ENCODE results near the gene ZNF827.

ZNF827 gene

DNA sequence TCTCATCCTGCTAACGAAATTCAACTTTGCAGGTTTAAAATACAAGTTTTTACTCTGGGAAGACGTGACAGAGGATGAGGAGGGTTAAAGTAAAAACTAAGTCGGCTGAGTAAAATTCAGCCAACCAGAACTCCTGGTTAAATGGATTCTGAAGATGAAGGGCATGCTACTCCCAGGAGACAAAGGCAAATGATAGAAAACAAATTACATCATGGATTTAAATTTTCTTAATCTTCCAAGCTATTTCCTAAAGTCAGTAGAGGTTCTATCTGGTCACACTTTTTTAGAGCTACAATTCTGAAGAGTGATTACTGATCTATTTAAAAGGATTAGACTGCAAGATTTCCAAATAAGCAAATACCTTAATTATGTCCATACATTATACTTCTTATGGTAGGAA lies 47.9 kb downstream of the ZNF827 start:
- Mint-ChIP-seq H3K36me3 (ENCODE audit: low read depth) (no peaks in the 10 kb centered on the region), H3K4me1 (ENCODE audit: low read depth) (peaks cover 4% of the 10 kb centered on the region), H3K9me3 (no peaks in the 10 kb centered on the region), H3K4me3 (no peak overlapping the region), H3K27me3 (no peaks in the 10 kb centered on the region), H3K27ac (no peak overlapping the region)
- intact Hi-C loops (cut with micrococcal nuclease), result no loop called here

DNA sequence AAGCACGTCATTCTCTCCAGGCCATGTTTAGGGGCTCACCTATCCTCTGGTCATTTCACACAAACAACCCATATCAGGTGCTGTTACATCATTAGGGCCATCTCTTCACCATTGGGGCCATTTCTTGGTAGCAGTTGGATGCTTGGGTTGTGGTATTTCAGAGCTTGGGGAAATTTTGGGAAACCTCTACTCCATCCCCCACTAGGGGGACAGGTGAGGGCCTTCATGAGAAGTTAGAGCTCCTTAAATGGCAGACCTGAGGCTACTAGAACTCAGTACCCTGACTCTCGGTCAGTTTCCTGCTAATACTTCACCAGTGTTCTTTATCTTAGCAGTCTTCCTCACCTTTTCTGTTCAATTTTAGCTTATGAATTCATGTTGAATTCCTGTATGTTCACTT lies 50.2 kb downstream of the ZNF827 start:
- Mint-ChIP-seq H3K4me1 (ENCODE audit: low read depth) (peaks cover 16% of the 10 kb centered on the region), H3K27ac (no peak overlapping the region), H3K9me3 (no peaks in the 10 kb centered on the region), H3K27me3 (no peaks in the 10 kb centered on the region), H3K36me3 (ENCODE audit: low read depth) (no peaks in the 10 kb centered on the region), H3K4me3 (no peak overlapping the region)
- intact Hi-C loops (cut with micrococcal nuclease), result no loop called here

DNA sequence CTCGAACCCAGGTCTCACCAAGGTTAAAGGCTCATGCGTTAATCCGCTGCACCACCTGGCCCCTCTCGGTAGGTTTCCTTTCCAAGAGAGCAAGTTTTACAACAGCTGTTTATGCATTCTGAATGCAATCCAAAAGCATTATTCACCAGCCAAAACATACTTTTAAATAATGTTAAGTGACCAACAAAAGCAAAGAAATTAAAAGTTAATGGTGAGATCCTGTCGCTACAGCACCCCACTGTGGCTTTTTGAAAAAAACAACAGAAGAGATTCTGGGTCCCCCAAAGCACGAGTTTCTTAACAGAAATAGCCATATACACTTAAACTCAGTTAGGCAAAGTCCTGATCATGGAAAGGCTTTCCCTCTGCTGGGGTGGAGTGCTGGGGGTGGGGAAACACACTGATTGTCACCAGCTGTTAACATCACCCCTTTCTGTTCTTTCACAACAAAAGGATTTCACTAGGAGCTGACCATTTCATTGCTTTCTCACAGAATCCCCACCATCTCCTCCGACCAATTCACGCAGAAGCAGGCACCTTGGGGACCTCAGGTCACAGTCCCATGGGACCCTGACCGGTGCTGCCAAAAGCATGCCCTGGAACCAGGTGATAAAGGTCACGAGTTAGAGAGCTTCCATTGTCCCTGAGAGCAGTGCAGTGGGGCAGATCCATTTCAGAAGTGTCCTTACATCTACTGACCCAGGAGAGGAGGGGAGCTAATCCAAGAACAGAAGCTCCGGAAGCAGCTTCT lies 51.2 kb downstream of the ZNF827 start:
- peaks cover 16% of the 10 kb centered on the region for H3K4me1 Mint-ChIP-seq (ENCODE audit: low read depth)
- H3K4me3 Mint-ChIP-seq, result no peak overlapping the region
- H3K36me3 Mint-ChIP-seq (ENCODE audit: low read depth), result no peaks in the 10 kb centered on the region
- no peak overlapping the region for H3K27ac Mint-ChIP-seq
- intact Hi-C loops (cut with micrococcal nuclease), result no loop called here
- no peaks in the 10 kb centered on the region for H3K9me3 Mint-ChIP-seq
- no peaks in the 10 kb centered on the region for H3K27me3 Mint-ChIP-seq

DNA sequence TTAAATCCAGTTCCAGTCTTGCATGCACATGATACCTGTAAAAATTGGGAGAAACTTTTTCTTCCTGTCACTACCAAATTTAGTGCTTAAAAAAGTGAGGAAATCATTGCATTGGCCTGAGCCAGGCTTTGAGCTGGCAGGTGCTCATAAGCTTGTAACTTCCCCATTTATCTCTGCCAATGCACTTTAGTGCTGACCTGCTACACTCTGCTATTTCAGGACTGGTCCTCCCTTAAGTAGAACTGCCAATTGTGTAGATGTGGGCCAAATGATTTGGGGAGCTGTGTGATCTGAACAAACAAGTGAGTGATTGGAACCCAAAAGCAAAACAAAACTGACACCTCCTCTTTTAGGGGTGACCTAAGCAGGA lies 51.8 kb downstream of the ZNF827 start:
- no peak overlapping the region for H3K4me3 Mint-ChIP-seq
- H3K9me3 Mint-ChIP-seq, result no peaks in the 10 kb centered on the region
- peaks cover 16% of the 10 kb centered on the region for H3K4me1 Mint-ChIP-seq (ENCODE audit: low read depth)
- H3K27me3 Mint-ChIP-seq, result no peaks in the 10 kb centered on the region
- intact Hi-C loops (cut with micrococcal nuclease), result no loop called here
- no peak overlapping the region for H3K27ac Mint-ChIP-seq
- H3K36me3 Mint-ChIP-seq (ENCODE audit: low read depth), result no peaks in the 10 kb centered on the region

DNA sequence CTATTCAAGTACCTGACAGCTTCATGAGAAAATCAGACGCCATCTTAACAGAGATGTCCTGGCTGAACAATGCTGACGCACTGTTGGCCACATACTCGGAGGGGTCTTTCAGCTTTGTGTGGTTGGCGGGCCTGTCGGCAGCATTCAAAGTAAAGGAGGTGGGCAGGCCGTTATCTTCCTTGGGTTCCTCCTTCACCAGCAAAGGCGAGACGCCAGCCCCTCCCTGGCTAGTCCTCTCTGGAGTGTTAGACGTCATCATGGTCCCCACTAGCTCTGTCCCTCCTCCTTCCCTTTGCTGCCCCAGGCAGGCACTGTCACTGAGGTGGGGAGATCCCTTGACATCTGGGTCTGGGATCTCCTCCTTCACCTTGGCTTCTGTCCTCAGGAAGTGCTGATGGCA lies 53.0 kb downstream of the ZNF827 start:
- intact Hi-C loops (cut with micrococcal nuclease), result no loop called here
- no peaks in the 10 kb centered on the region for H3K27me3 Mint-ChIP-seq
- H3K4me3 Mint-ChIP-seq, result no peak overlapping the region
- H3K9me3 Mint-ChIP-seq, result no peaks in the 10 kb centered on the region
- peaks cover 16% of the 10 kb centered on the region for H3K4me1 Mint-ChIP-seq (ENCODE audit: low read depth)
- H3K27ac Mint-ChIP-seq, result no peak overlapping the region
- no peaks in the 10 kb centered on the region for H3K36me3 Mint-ChIP-seq (ENCODE audit: low read depth)

DNA sequence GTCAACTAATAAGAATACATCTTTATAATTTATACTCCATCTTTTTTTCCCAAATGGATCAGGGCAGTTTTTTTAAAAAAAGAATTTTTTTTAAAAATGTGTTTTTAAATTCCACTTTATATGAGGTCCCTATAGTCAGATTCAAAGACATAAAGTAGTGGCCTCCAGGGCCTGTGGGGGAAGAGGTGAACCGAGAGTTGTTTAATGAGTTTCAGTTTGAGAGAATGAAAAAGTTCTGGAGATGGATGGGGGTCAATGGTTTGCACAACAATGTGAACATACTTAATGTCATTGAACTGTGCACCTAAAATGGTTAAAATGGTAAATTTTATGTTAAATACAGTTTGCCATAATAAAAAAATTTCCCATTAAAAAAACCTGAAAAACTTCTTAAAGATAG lies 53.8 kb downstream of the ZNF827 start:
- Mint-ChIP-seq H3K27ac (no peak overlapping the region), H3K27me3 (no peaks in the 10 kb centered on the region), H3K4me3 (no peak overlapping the region), H3K4me1 (ENCODE audit: low read depth) (peaks cover 16% of the 10 kb centered on the region), H3K9me3 (no peaks in the 10 kb centered on the region), H3K36me3 (ENCODE audit: low read depth) (no peaks in the 10 kb centered on the region)
- intact Hi-C loops (cut with micrococcal nuclease), result no loop called here

DNA sequence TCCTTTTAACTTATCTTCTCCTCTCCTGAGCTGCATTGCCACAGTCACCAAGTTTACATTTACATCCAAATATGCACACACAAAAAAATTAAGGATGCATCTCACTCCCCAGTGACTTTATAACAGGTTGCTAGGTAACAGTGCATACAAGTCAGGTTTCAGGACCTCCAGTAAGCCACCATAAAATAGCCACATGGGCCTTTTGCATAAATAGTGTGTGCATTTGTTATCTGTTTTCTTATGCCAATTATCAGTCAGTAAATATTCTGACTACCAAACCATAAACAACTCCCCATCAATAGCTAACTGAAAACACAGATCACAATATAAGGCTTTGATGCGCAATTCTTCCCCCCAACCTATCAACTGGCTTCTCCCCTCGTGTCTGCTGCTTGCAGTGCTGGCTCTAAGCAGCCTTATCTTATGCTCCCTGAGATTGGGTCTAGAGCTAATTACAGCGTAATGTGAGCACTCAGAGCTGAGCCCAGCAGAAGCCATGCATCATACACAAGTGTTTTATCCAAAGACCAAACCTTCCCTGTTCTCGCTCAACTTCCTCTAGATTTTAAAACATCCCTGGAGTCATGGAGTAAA lies 55.4 kb downstream of the ZNF827 start:
- peaks cover 16% of the 10 kb centered on the region for H3K4me1 Mint-ChIP-seq (ENCODE audit: low read depth)
- no peaks in the 10 kb centered on the region for H3K27me3 Mint-ChIP-seq
- intact Hi-C loops (cut with micrococcal nuclease), result no loop called here
- H3K9me3 Mint-ChIP-seq, result no peaks in the 10 kb centered on the region
- no peak overlapping the region for H3K4me3 Mint-ChIP-seq
- no peaks in the 10 kb centered on the region for H3K36me3 Mint-ChIP-seq (ENCODE audit: low read depth)
- no peak overlapping the region for H3K27ac Mint-ChIP-seq

DNA sequence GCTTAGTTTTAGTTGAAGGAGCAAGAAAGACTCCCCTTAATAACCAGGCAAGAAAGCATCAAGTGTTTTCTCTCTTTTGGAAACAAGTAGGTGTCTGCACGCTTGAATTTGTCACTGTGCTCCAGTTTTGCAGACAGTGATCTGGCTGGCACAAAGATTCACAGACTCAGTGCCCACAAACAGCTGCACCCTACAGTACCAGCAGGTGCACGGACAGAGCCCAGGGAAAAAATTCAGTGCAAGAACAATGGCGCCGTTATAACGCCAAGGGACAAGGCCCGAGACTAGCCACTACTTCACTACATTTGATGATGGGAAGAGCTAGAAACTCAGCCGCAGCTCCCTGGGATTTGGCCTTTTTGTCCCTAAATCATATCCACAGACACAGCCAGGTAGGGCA lies 56.0 kb downstream of the ZNF827 start:
- Mint-ChIP-seq H3K27ac (no peak overlapping the region), H3K4me3 (no peak overlapping the region), H3K9me3 (no peaks in the 10 kb centered on the region), H3K27me3 (no peaks in the 10 kb centered on the region), H3K36me3 (ENCODE audit: low read depth) (no peaks in the 10 kb centered on the region), H3K4me1 (ENCODE audit: low read depth) (peaks cover 16% of the 10 kb centered on the region)
- intact Hi-C loops (cut with micrococcal nuclease), result no loop called here

DNA sequence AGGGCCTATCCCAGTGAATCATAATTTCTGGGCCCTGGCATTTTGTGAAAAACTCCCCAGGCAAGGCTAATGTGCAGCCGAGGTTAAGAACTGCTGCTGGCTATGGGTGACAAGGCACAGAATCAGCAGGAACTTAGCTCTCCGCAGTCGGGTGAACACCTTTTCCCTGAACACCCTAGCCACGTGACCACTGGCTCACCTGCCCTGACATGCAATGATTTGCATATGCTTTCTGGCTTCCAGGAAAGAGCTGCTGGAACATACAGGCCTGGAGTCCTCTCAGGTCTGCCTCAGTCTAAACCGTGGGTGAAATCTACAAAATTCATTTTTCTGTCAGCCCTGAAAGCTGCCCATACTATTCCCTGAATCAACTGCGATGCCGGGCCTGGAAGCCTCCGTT lies 56.6 kb downstream of the ZNF827 start:
- no peaks in the 10 kb centered on the region for H3K36me3 Mint-ChIP-seq (ENCODE audit: low read depth)
- H3K4me3 Mint-ChIP-seq, result no peak overlapping the region
- H3K9me3 Mint-ChIP-seq, result no peaks in the 10 kb centered on the region
- no peaks in the 10 kb centered on the region for H3K27me3 Mint-ChIP-seq
- H3K27ac Mint-ChIP-seq, result no peak overlapping the region
- intact Hi-C loops (cut with micrococcal nuclease), result no loop called here
- H3K4me1 Mint-ChIP-seq (ENCODE audit: low read depth), result peaks cover 16% of the 10 kb centered on the region

DNA sequence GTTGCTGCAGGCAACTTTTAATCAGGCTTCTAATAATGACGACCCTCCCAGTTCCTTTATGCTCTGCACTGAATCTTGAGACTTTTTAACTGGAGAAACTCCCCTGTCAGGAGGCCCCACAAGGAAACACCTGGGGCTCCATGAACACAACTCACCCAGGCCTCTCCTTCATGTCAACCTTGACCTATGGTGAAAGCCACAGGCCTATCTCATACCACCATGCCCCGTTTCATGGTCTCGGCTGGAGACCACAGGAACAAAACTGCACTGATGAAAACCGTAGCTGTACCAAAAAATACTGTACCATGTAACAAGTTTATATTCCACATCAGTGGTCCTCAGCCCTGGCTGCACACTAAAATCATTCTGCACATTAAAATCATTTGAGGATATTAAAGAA lies 57.0 kb downstream of the ZNF827 start:
- H3K9me3 Mint-ChIP-seq, result no peaks in the 10 kb centered on the region
- no peak overlapping the region for H3K4me3 Mint-ChIP-seq
- H3K27ac Mint-ChIP-seq, result no peak overlapping the region
- intact Hi-C loops (cut with micrococcal nuclease), result no loop called here
- H3K4me1 Mint-ChIP-seq (ENCODE audit: low read depth), result peaks cover 16% of the 10 kb centered on the region
- H3K27me3 Mint-ChIP-seq, result no peaks in the 10 kb centered on the region
- H3K36me3 Mint-ChIP-seq (ENCODE audit: low read depth), result no peaks in the 10 kb centered on the region

DNA sequence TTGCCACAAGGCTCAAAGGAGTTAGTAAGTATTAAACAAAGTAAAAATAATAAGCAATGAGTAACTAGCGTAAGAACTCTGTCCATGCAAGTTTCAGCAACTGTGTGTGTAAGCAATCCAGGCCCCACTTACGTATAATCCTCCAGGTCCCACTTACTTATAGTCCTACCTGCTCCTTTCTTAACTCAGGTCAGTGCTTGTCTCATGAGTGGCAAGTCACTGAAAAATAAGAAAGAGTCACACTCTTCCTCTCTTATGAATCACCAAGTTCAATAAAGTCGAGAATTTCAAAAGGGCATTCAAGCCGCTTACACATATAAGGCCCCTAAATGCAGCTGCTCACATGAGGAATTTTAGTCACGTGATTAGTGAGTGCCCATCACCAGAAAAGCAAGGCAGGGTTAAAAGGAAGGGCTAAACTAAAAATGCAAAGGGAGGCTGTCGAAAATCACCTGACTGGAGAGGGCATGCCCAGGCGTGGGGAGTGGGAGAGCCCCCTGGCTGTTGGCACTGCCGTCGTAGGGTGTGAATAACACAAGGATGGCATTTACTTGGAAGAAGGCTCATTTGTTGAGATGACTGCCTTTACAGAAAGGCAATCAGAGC lies 58.2 kb downstream of the ZNF827 start:
- no peaks in the 10 kb centered on the region for H3K27me3 Mint-ChIP-seq
- no peak overlapping the region for H3K4me3 Mint-ChIP-seq
- intact Hi-C loops (cut with micrococcal nuclease), result no loop called here
- peaks cover 9% of the 10 kb centered on the region for H3K4me1 Mint-ChIP-seq (ENCODE audit: low read depth)
- no peaks in the 10 kb centered on the region for H3K9me3 Mint-ChIP-seq
- no peaks in the 10 kb centered on the region for H3K36me3 Mint-ChIP-seq (ENCODE audit: low read depth)
- no peak overlapping the region for H3K27ac Mint-ChIP-seq

DNA sequence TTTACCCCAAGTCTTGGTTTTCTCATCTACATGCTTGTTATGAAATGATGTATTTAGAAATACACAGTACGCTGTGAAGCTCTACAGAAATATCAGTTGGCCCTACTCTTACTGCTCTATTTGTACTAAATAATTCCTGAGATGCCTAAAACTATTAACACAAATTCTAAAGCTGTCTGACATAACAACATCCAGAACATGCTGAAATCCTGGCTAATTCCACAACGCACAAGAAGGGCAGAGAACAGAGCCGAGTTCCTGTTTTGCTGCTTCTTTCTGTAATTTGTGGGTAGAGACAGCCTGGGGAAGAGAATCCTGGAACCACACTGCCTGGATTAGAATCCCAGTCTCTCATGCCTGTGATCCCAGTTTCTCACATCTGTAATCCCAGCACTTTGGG lies 59.0 kb downstream of the ZNF827 start:
- Mint-ChIP-seq H3K27me3 (no peaks in the 10 kb centered on the region), H3K9me3 (no peaks in the 10 kb centered on the region), H3K36me3 (ENCODE audit: low read depth) (no peaks in the 10 kb centered on the region), H3K4me1 (ENCODE audit: low read depth) (peaks cover 5% of the 10 kb centered on the region), H3K27ac (no peak overlapping the region), H3K4me3 (no peak overlapping the region)
- intact Hi-C loops (cut with micrococcal nuclease), result no loop called here

DNA sequence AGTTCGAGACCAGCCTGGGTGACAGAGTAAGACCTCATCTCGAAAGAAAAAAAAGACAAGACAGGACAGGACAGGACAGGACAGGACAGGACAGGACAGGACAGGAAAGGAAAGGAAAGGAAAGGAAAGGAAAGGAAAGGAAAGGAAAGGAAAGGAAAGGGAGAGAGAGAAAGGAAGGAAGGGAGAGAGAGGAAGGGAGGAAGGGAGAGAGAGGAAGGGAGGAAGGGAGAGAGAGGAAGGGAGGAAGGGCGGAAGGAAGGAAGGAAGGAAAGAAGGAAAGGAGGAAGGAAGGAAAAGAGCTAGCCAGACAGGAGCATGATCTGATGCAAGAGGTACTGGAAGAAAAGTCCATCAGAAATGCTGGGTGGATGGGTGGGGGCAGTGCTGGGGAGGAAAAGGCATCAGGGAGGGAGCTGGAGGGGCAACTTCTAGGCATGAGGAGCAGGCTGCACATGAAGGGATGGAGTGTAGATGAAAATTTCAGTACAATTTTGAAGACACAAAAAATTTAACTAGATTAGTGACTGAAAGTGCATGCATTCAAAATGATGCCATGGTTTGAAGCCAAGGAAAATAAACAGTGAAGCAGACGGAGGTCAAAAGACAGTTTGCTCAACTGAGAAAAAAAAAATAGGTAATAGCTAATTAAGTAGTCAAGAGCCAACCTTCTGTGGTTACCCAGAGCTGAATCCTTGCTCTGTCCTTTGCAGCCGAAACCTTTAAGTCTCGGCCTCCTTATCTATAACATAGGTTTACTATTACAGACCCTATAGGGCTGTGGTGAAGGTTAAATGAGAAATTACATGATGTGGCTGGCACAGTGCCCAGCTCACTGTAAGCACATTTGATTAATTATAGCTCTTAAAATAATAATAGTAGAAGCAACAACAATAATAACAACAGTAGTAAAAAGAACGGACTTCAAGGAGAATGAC lies 59.9 kb downstream of the ZNF827 start:
- Mint-ChIP-seq H3K27me3 (no peaks in the 10 kb centered on the region), H3K36me3 (ENCODE audit: low read depth) (no peaks in the 10 kb centered on the region), H3K4me1 (ENCODE audit: low read depth) (no peaks in the 10 kb centered on the region), H3K4me3 (no peak overlapping the region), H3K9me3 (no peaks in the 10 kb centered on the region), H3K27ac (no peak overlapping the region)
- intact Hi-C loops (cut with micrococcal nuclease), result no loop called here

Data from dendritic cell treated with granulocyte-macrophage colony-stimulating factor and Interleukin-4, amounts not matched to agents 40 ng/mL and 50 ng/mL, for 4 days (primary cell).